Measurements from ENCODE around the gene KAZALD1. TPM values are rescaled to one million over a fixed set of nuclear protein-coding genes. Genes with fewer than 3 reads are reported as not detected.

KAZALD1 gene
- total RNA-seq, 6 donors from 2014 or later = 3.8 to 11.9 (median 9.8) TPM

DNA sequence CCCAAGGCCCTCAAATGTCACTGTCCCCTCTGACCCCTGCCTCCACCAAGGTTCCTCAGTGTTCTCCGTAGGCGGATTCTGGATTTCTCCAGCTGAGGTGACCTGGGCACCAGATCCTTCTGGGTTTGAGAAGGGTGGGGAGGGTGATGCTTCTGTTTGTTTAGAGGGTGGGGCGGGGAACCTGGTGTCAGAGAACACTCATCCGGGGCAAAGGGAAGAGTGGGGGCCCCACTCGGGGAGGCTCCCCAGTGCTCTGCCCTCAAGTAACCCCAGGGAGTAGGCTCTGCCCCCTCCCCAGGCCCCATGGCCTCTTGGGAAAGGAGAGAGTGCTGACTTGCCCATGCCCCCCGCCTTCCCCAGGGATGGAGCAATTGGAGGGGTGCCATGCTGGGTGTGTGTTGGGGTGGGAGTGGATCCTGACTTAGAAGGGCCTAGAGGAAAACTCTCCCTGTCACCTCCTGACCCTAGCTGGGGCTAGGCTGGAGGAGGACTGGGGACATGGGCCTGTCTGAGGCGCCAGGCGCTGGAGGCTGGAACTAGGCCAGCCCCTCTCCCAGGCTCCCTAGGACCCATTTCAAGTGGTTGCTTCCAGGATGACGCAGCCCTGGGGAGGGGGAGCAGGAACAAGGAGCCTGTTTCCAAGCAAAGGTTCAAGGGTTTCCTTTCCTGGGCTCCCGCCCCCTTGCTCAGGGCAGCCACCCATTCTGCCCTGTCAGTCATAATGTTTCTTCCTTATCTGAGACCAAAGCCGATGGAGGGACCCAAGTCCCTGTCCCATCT, 27.9 kb downstream of the KAZALD1 start:
- TF ChIP-seq EP300 (IDR thresholded peaks at IDR 0.05) (no peak), POLR2AphosphoS5 (IDR thresholded peaks at IDR 0.05) (no peak)
- H3K27me3 ChIP-seq = peaks cover 0 to 10% (median 0%) of the 10 kb centered on the region in 4 donors

GRCh38 chr10:101090597-101090996, 28.8 kb downstream of the KAZALD1 start:
- TF ChIP-seq POLR2AphosphoS5 (IDR thresholded peaks at IDR 0.05) (no peak), POLR2A (IDR thresholded peaks at IDR 0.05) (no peak), CTCF (IDR thresholded peaks at IDR 0.05) (no peak), EP300 (IDR thresholded peaks at IDR 0.05) (no peak)
- Histone ChIP-seq H3K4me3 (no peak overlapping the region), H3K27me3 (peaks cover 0 to 10% (median 0%) of the 10 kb centered on the region in 4 donors), H3K36me3 (no peaks in the 10 kb centered on the region), H3K4me1 (no peaks in the 10 kb centered on the region), H3K27ac (no peak overlapping the region), H3K9me3 (no peaks in the 10 kb centered on the region)
- 84 to 92% methylated on average over 5 of the region's 5 CpGs for WGBS, 2 donors
- no peak for ATAC-seq (ENCODE audit: low FRiP score in 2 of 2)
- DNase-seq = no peak

More for the DNA sequence above, 27.9 kb downstream of the KAZALD1 start:
- ATAC-seq (ENCODE audit: low FRiP score in 2 of 2) = no peak
- Histone ChIP-seq H3K4me3 (no peak overlapping the region), H3K9me3 (no peaks in the 10 kb centered on the region), H3K36me3 (no peaks in the 10 kb centered on the region), H3K27ac (no peak overlapping the region), H3K4me1 (no peaks in the 10 kb centered on the region)
- DNase-seq = no peak
- 72 to 80% methylated on average over 8 to 11 of the region's 11 CpGs for WGBS, 2 donors

DNA sequence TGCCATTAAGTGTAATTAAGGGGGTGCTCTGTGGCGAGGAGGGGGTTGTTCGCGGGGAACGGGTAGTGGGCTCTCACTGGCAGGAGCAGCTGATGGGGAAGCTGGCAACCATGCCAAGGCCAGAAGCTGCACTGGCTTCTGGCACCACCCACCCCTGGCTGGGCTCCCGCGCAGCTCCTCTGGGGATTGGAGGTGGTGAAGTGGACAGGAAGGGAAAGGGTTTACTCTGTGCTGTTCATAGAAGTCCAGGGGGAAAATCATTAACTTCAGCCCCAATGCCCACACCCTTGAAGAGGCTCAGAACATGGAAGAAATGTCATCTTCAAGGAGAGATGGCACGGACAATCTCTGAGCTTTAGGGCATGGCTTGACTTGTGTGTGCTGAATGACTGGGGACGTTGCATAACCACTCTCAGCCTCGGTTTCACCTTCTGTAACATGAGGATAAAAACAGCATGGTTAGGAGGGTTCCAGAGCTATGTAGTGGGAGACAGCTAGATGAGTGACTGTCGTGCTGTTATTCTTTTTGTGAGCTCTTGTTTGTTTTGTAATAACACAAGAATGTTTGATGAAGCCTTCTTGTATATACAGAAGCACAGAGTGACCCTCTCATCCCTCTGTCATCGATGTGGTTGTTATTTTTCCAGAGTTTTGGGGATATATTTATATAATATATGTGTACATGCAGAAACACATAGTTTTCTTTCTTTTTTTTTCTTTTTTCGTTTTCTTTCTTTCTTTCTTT, 29.9 kb downstream of the KAZALD1 start:
- Histone ChIP-seq H3K27ac (no peak overlapping the region), H3K4me3 (no peak overlapping the region), H3K36me3 (no peaks in the 10 kb centered on the region), H3K27me3 (peaks cover 0 to 10% (median 0%) of the 10 kb centered on the region in 4 donors), H3K4me1 (no peaks in the 10 kb centered on the region), H3K9me3 (no peaks in the 10 kb centered on the region)
- TF ChIP-seq POLR2A (IDR thresholded peaks at IDR 0.05) (no peak), POLR2AphosphoS5 (IDR thresholded peaks at IDR 0.05) (no peak), EP300 (IDR thresholded peaks at IDR 0.05) (no peak), CTCF (IDR thresholded peaks at IDR 0.05) (no peak)
- ATAC-seq (ENCODE audit: low FRiP score in 2 of 2) (no peak), DNase-seq (peak in 1 of 2 donors; percentile 45)
- 53 to 59% methylated on average over 12 of the region's 12 CpGs for WGBS, 2 donors

GRCh38 chr10:101092881-101093354, 31.1 kb downstream of the KAZALD1 start:
- Histone ChIP-seq H3K27ac (no peak overlapping the region), H3K4me1 (no peaks in the 10 kb centered on the region), H3K27me3 (peaks cover 0 to 8% (median 0%) of the 10 kb centered on the region in 4 donors), H3K36me3 (no peaks in the 10 kb centered on the region), H3K4me3 (no peak overlapping the region), H3K9me3 (no peaks in the 10 kb centered on the region)
- no peak for ATAC-seq (ENCODE audit: low FRiP score in 2 of 2)
- TF ChIP-seq POLR2AphosphoS5 (IDR thresholded peaks at IDR 0.05) = no peak
- TF ChIP-seq EP300 (IDR thresholded peaks at IDR 0.05) = no peak
- TF ChIP-seq POLR2A (IDR thresholded peaks at IDR 0.05) = no peak
- TF ChIP-seq CTCF (IDR thresholded peaks at IDR 0.05) = no peak
- DNase-seq = peak in 1 of 2 donors; percentile 10
- WGBS, 2 donors = 29 to 40% methylated on average over 6 to 9 of the region's 9 CpGs
